Transverse colon (tissue), 4 donors: ENCODE results near the gene HOXC12.

Experiments
- CTCF ChIP-seq, 5 experiments: fragments of 200-600 bp in 3 of 5; fragments of 450-650 bp in 2 of 5; sonication (generic) in 3 of 5; IDR thresholded peaks; 1 replicate in 2 of 5; 2 replicates in 3 of 5; pipeline ENCODE4 v1.5.1; 2016 to 2017; ENCODE audit warnings: antibody characterized with exemption in 5 of 5, inconsistent platforms in 3 of 5, mild to moderate bottlenecking in 2 of 5, moderate library complexity in 1 of 5
- EP300 ChIP-seq: sonication (generic); formaldehyde crosslinking; IDR thresholded peaks from one replicate; pipeline ENCODE4 v1.6.1; 2017; ENCODE audit warnings: antibody characterized with exemption, low read depth
- POLR2A ChIP-seq: fragments of 450-650 bp; IDR thresholded peaks from one replicate; pipeline ENCODE4 v1.6.1; 2016; ENCODE audit warnings: antibody characterized with exemption, mild to moderate bottlenecking, moderate library complexity
- POLR2AphosphoS5 ChIP-seq, 3 donors: sonication (generic); formaldehyde crosslinking; IDR thresholded peaks; one replicate each; pipeline ENCODE4 v1.6.1; 2016; ENCODE audit warnings: antibody characterized with exemption in 3 of 3

GRCh38 chr12:54004841-54005530 is 50.3 kb downstream of the HOXC12 start:
- TF ChIP-seq POLR2A (no peak), CTCF (IDR thresholded peaks at IDR 0.05) (no peak), EP300 (no peak), POLR2AphosphoS5 (IDR thresholded peaks at IDR 0.05) (no peak)
